OCI-LY7 (cell line): ENCODE results near the gene SDC3.

Source experiments
- EZH2phosphoT487 ChIP-seq: fragments of 200-600 bp; sonication (generic); IDR thresholded peaks from 2 replicates; pipeline ENCODE4 v1.6.1; 2018; ENCODE audit warnings: low read depth, borderline replicate concordance, mild to moderate bottlenecking, mixed run types, antibody characterized with exemption, low read length, moderate library complexity, mixed read lengths
- TF ChIP-seq, protein P1 (sequence below): fragments of 200-600 bp; sonication (generic); conservative IDR thresholded peaks from 2 replicates; pipeline ENCODE4 v1.5.1; 2014; ENCODE audit warnings: mild to moderate bottlenecking, antibody characterized with exemption, low read length, moderate library complexity, mixed read lengths

- TF ChIP-seq, protein P1, sequence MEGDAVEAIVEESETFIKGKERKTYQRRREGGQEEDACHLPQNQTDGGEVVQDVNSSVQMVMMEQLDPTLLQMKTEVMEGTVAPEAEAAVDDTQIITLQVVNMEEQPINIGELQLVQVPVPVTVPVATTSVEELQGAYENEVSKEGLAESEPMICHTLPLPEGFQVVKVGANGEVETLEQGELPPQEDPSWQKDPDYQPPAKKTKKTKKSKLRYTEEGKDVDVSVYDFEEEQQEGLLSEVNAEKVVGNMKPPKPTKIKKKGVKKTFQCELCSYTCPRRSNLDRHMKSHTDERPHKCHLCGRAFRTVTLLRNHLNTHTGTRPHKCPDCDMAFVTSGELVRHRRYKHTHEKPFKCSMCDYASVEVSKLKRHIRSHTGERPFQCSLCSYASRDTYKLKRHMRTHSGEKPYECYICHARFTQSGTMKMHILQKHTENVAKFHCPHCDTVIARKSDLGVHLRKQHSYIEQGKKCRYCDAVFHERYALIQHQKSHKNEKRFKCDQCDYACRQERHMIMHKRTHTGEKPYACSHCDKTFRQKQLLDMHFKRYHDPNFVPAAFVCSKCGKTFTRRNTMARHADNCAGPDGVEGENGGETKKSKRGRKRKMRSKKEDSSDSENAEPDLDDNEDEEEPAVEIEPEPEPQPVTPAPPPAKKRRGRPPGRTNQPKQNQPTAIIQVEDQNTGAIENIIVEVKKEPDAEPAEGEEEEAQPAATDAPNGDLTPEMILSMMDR: no peak
- TF ChIP-seq EZH2phosphoT487: no peak
Measured at GRCh38 chr1:30881319-30882181, 27.0 kb downstream of the SDC3 start.
